22Rv1 (cell line): ENCODE measurements around the gene TBX21.

ENCODE experiments used
- H3K27ac ChIP-seq: fragments of 450-650 bp; 2 replicates; pipeline ENCODE4 v1.5.1; 2017
- ZFX ChIP-seq: fragments of 450-650 bp; IDR thresholded peaks from 2 replicates; pipeline ENCODE4 v1.6.1; 2017; ENCODE audit warnings: antibody characterized with exemption, borderline replicate concordance
- TF ChIP-seq, protein P1 (sequence below): fragments of 450-650 bp; IDR thresholded peaks from 2 replicates; pipeline ENCODE4 v1.5.1; 2017; ENCODE audit warnings: mild to moderate bottlenecking

TBX21 gene

DNA sequence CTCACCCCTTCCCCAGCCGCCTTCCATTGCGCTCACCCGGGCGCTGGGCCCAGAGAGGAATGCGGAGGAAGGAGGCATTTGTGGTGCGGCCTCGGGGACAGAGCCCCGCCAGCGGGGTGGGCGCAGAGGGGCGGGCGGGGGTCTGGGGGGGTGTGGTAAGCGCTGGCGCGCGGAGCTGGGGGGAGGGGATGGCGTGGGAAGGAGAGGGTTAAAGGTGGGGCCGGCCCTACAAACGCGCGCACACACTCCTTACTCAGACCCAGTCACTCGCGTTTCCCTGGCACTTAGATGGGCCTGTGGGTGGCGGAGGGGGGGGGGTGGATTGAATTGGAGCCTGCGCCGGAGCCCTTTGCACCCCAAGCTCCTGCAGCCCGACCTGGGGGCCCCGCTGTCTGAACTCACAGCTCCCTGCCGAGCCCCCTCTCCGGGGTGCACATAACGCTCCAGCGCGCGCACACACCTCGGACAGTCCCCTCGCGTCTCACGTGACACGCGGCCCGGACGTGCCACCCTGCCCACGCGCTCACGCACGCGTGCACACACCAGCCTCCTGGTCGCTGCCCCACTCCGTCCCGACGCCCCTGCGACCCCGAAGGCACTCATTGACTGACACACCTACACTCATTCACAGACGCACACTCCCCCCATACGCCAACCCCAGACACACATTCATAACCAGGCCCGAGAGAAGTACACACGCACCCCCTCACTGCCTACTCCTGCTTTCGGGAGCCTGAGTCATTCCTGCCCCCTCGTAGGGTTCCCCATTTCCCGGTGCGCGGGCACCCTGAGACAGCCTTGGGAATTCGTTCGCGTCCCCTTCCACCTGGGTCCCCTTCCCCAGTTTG is 38.2 kb upstream of the TBX21 start:
- 0 out of 2 replicates have a peak overlapping the region, but pooled peaks have one; percentile 37 for H3K27ac ChIP-seq
- no peak for TF ChIP-seq ZFX
- TF ChIP-seq, protein P1, sequence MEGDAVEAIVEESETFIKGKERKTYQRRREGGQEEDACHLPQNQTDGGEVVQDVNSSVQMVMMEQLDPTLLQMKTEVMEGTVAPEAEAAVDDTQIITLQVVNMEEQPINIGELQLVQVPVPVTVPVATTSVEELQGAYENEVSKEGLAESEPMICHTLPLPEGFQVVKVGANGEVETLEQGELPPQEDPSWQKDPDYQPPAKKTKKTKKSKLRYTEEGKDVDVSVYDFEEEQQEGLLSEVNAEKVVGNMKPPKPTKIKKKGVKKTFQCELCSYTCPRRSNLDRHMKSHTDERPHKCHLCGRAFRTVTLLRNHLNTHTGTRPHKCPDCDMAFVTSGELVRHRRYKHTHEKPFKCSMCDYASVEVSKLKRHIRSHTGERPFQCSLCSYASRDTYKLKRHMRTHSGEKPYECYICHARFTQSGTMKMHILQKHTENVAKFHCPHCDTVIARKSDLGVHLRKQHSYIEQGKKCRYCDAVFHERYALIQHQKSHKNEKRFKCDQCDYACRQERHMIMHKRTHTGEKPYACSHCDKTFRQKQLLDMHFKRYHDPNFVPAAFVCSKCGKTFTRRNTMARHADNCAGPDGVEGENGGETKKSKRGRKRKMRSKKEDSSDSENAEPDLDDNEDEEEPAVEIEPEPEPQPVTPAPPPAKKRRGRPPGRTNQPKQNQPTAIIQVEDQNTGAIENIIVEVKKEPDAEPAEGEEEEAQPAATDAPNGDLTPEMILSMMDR, result no peak

DNA sequence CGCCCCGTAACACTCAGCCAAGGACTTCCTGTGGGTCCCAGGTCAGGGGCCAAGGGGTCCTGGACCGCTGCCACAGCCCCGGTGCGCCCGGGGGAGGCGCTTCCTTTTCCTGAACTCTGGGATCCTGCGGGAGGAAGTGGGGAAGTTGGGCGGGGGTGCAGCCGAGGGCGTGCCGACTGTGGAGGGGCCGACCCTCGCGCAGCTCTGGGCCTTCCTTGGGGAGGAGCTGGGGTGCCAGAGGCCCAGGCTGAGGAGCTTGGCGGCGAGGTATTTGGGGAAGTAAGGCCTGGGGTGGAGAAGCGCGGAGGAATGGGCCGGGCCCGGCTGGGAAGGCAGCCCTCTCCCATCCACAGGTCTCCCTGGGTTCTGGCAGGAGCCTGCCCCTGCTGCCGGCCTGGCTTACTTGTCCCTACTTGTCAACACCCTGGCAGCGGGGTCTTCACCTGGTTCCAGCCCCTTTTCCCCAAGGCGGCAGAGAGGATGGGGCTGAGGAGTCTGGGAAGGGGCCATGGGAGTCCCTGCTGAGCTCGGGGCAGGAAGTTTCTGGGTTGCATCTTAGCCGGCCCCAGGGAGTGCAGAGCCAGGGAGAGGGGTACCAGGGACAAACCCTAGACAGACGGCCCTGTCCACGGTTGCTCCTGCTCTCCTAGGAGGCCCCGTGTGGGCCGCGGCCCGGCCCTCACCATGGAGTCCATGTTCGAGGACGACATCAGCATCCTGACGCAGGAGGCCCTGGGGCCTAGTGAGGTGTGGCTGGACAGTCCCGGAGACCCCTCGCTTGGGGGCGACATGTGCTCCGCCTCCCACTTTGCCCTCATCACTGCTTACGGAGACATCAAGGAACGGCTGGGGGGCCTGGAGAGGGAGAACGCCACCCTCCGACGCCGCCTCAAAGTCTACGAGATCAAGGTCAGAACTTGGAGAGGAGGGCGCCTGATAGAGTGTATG is 37.3 kb upstream of the TBX21 start:
- H3K27ac ChIP-seq, result no peak overlapping the region
- TF ChIP-seq ZFX, result no peak
- TF ChIP-seq, protein P1, result no peak

DNA sequence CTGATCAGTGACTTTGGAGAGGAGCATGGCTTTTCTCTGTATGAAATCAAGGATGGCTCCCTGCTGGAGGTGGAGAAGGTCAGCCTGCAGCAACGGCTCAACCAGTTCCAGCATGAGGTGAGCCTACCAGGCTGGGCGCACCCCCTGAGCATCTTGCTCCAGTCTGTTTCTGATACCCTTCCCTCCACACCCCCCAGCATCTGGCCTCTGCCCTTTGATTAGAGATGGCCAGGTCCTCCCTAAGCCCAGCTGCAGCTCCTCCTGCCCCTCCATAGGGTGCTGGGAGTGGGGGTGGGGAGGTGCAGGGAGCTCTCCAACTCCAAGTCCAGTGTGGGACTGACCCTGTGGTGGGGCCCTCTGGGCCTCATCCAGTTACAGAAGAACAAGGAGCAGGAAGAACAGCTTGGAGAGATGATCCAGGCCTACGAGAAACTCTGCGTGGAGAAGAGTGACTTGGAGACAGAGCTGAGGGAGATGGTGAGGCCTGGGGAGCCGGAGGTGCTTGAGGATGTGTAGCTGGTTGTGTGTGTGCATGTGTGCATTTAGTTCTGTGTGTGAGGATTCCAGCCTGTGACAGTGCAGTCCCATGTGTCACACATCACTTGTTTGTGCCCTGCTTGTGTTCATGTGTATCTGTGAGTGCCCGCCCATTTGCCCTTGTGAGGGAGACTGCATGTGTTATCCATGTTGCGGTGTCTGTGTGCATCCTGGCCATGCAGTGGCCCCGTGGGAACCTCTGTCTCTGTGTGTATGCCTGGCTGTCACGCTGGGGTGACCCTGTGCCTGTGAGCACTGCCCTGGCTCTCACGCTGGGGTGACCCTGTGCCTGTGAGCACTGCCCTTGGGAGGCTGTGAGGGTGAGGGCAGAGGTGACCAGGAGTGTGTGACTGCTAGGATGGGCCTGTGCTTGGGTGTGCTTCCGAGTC is 36.1 kb upstream of the TBX21 start:
- no peak overlapping the region for H3K27ac ChIP-seq
- TF ChIP-seq ZFX, result no peak

DNA sequence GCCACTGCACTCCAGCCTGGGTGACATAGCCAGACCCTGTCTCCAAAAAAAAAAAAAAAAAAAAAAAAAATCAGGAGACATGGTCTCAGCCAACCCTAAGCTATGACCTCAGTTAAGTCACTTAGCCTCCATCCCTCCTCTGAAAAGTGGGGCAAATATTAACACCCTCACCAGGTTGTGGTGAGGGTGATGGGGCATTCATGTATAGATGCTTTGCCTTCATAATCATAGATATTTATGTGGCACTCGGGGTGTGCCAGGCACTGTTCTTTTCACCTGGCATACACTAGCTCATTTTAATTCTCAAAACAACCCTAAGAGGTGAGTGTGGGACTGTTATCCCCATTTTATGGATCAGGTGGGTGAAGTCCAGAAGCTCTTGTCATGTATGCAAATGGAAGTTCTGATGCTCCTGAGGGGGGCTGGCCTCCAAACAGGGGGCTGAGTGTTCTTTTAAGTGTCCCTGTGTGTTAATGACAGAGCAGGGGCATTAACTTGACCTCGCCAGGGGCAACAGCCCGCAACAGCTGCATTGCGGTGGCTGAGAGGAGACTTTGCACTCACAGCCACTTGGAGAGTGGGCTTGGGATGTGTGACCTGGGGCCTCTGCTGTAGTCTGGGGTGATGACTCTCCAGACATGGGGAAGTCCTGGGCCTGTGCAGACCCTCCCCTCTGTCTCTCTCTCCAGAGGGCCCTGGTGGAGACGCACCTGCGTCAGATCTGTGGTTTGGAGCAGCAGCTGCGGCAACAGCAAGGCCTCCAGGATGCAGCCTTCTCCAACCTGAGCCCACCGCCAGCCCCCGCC is 34.9 kb upstream of the TBX21 start:
- TF ChIP-seq, protein P1, result no peak
- no peak for TF ChIP-seq ZFX
- H3K27ac ChIP-seq, result no peak overlapping the region

DNA sequence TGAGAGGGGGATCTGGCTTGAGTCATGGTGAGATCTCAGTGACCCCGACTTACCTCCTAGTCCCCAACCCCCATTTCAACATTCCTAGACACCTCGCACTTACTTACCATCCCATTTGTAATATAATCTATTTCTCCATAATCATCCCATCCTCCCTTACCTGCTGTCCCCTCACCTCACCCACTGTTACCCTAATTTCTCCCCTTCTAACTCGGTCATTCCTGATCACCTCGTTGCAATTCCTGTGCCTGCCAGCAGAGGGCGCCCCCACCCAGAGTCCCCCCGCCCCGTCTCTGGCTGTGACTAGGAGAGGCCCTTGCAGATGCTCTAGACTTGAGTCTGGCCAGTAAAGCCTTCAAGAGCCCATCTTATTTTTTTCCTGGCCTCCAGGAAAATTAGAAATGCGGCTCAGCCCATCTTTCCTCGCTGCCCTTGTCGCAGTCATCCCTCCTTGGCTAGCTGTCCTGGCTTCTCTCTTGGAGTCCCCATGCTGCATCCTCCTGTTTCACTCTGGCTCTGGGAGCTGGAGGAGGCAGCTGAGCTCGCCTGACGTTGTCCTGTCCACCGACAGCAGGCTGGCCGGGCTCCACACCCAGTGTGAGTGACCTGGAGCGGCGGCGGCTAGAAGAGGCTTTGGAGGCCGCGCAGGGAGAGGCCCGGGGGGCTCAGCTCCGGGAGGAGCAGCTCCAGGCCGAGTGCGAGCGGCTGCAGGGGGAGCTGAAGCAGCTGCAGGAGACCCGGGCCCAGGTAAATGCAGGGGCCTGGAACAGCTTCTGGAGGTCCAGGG is 34.1 kb upstream of the TBX21 start:
- TF ChIP-seq, protein P1, result peak; percentile 99
- no peak for TF ChIP-seq ZFX
- H3K27ac ChIP-seq, result no peak overlapping the region

DNA sequence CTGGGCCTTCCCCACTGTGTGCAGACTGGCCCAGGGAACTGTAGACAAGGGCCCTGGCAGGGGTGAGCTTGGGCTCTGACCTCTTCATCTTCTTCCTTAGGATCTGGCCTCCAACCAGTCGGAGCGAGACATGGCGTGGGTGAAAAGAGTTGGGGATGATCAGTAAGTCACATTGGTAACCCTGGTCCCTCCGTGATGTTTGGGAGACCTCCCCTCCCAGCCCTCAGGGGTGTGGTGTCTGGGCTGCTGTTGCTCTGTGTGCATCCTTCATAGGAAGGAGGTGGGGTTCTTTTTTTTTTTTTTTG is 33.5 kb upstream of the TBX21 start:
- no peak for TF ChIP-seq ZFX
- TF ChIP-seq, protein P1, result no peak

More for the DNA sequence above, 33.5 kb upstream of the TBX21 start:
- no peak overlapping the region for H3K27ac ChIP-seq
